Measurements from ENCODE around the gene IQSEC1. TPM values are rescaled to one million over a fixed set of nuclear protein-coding genes. Genes with fewer than 3 reads are reported as not detected.

Gene IQSEC1
- total and polyA plus RNA-seq, 9 of the 15 experiments (the other 6 are each of a cell fraction or from before 2014, with no cell fraction given) = 0.56 to 39.0 (median 6.8) TPM

GRCh38 chr3:12891985-12892839 is 181.0 kb downstream of the IQSEC1 start (continued):
- TF ChIP-seq, protein P1, sequence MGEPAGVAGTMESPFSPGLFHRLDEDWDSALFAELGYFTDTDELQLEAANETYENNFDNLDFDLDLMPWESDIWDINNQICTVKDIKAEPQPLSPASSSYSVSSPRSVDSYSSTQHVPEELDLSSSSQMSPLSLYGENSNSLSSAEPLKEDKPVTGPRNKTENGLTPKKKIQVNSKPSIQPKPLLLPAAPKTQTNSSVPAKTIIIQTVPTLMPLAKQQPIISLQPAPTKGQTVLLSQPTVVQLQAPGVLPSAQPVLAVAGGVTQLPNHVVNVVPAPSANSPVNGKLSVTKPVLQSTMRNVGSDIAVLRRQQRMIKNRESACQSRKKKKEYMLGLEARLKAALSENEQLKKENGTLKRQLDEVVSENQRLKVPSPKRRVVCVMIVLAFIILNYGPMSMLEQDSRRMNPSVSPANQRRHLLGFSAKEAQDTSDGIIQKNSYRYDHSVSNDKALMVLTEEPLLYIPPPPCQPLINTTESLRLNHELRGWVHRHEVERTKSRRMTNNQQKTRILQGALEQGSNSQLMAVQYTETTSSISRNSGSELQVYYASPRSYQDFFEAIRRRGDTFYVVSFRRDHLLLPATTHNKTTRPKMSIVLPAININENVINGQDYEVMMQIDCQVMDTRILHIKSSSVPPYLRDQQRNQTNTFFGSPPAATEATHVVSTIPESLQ (CRISPR knock-in tag; IDR thresholded peaks at IDR 0.05) = no peak
- TF ChIP-seq HDAC2 (IDR thresholded peaks at IDR 0.05) (no peak), L3MBTL2 (IDR thresholded peaks at IDR 0.05) (0 out of 2 replicates have a peak, but pooled peaks have one; percentile 11), KDM1A (IDR thresholded peaks at IDR 0.05) (no peak), HOXB6 (CRISPR knock-in tag; IDR thresholded peaks at IDR 0.05; ENCODE audit: borderline replicate concordance) (0 out of 2 replicates have a peak, but pooled peaks have one; percentile 41), ZNF589 (CRISPR knock-in tag; IDR thresholded peaks at IDR 0.05; ENCODE audit: low read depth) (no peak), ZC3H4 (CRISPR knock-in tag; IDR thresholded peaks at IDR 0.05; ENCODE audit: borderline replicate concordance) (no peak), ZNF583 (CRISPR knock-in tag; IDR thresholded peaks at IDR 0.05) (no peak), ZC3H11A (IDR thresholded peaks at IDR 0.05; ENCODE audit: low read depth, low read length) (no peak), ZNF717 (CRISPR knock-in tag; IDR thresholded peaks at IDR 0.05) (no peak), ZKSCAN8 (CRISPR knock-in tag; IDR thresholded peaks at IDR 0.05) (no peak)
- TF ChIP-seq, protein P2, sequence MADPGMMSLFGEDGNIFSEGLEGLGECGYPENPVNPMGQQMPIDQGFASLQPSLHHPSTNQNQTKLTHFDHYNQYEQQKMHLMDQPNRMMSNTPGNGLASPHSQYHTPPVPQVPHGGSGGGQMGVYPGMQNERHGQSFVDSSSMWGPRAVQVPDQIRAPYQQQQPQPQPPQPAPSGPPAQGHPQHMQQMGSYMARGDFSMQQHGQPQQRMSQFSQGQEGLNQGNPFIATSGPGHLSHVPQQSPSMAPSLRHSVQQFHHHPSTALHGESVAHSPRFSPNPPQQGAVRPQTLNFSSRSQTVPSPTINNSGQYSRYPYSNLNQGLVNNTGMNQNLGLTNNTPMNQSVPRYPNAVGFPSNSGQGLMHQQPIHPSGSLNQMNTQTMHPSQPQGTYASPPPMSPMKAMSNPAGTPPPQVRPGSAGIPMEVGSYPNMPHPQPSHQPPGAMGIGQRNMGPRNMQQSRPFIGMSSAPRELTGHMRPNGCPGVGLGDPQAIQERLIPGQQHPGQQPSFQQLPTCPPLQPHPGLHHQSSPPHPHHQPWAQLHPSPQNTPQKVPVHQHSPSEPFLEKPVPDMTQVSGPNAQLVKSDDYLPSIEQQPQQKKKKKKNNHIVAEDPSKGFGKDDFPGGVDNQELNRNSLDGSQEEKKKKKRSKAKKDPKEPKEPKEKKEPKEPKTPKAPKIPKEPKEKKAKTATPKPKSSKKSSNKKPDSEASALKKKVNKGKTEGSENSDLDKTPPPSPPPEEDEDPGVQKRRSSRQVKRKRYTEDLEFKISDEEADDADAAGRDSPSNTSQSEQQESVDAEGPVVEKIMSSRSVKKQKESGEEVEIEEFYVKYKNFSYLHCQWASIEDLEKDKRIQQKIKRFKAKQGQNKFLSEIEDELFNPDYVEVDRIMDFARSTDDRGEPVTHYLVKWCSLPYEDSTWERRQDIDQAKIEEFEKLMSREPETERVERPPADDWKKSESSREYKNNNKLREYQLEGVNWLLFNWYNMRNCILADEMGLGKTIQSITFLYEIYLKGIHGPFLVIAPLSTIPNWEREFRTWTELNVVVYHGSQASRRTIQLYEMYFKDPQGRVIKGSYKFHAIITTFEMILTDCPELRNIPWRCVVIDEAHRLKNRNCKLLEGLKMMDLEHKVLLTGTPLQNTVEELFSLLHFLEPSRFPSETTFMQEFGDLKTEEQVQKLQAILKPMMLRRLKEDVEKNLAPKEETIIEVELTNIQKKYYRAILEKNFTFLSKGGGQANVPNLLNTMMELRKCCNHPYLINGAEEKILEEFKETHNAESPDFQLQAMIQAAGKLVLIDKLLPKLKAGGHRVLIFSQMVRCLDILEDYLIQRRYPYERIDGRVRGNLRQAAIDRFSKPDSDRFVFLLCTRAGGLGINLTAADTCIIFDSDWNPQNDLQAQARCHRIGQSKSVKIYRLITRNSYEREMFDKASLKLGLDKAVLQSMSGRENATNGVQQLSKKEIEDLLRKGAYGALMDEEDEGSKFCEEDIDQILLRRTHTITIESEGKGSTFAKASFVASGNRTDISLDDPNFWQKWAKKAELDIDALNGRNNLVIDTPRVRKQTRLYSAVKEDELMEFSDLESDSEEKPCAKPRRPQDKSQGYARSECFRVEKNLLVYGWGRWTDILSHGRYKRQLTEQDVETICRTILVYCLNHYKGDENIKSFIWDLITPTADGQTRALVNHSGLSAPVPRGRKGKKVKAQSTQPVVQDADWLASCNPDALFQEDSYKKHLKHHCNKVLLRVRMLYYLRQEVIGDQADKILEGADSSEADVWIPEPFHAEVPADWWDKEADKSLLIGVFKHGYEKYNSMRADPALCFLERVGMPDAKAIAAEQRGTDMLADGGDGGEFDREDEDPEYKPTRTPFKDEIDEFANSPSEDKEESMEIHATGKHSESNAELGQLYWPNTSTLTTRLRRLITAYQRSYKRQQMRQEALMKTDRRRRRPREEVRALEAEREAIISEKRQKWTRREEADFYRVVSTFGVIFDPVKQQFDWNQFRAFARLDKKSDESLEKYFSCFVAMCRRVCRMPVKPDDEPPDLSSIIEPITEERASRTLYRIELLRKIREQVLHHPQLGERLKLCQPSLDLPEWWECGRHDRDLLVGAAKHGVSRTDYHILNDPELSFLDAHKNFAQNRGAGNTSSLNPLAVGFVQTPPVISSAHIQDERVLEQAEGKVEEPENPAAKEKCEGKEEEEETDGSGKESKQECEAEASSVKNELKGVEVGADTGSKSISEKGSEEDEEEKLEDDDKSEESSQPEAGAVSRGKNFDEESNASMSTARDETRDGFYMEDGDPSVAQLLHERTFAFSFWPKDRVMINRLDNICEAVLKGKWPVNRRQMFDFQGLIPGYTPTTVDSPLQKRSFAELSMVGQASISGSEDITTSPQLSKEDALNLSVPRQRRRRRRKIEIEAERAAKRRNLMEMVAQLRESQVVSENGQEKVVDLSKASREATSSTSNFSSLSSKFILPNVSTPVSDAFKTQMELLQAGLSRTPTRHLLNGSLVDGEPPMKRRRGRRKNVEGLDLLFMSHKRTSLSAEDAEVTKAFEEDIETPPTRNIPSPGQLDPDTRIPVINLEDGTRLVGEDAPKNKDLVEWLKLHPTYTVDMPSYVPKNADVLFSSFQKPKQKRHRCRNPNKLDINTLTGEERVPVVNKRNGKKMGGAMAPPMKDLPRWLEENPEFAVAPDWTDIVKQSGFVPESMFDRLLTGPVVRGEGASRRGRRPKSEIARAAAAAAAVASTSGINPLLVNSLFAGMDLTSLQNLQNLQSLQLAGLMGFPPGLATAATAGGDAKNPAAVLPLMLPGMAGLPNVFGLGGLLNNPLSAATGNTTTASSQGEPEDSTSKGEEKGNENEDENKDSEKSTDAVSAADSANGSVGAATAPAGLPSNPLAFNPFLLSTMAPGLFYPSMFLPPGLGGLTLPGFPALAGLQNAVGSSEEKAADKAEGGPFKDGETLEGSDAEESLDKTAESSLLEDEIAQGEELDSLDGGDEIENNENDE (IDR thresholded peaks at IDR 0.05; ENCODE audit: low read depth, low read length) = no peak
- TF ChIP-seq, protein P3, sequence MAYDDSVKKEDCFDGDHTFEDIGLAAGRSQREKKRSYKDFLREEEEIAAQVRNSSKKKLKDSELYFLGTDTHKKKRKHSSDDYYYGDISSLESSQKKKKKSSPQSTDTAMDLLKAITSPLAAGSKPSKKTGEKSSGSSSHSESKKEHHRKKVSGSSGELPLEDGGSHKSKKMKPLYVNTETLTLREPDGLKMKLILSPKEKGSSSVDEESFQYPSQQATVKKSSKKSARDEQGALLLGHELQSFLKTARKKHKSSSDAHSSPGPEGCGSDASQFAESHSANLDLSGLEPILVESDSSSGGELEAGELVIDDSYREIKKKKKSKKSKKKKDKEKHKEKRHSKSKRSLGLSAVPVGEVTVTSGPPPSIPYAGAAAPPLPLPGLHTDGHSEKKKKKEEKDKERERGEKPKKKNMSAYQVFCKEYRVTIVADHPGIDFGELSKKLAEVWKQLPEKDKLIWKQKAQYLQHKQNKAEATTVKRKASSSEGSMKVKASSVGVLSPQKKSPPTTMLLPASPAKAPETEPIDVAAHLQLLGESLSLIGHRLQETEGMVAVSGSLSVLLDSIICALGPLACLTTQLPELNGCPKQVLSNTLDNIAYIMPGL (CRISPR knock-in tag; IDR thresholded peaks at IDR 0.05) = 0 out of 2 replicates have a peak, but pooled peaks have one; percentile 47
